GM12864 (cell line): ENCODE data around the gene C19orf12.
"Not testable (repeated sequence)": the region's sequence is repeated elsewhere in the genome, so short reads cannot be mapped to it uniquely, and the experiment has no call there.

Experiments
- DNase-seq: peaks from one replicate; pipeline ENCODE4 v3.0.0-alpha.2; 2011; ENCODE audit warnings: low read depth
- H3K4me3 ChIP-seq: 2 replicates; pipeline ENCODE4 v1.5.1; 2011; ENCODE audit warnings: mild to moderate bottlenecking, low read depth, low read length, control low read depth
- CTCF ChIP-seq: IDR thresholded peaks from 2 replicates; pipeline ENCODE4 v1.5.1; 2011; ENCODE audit warnings: low read depth, mild to moderate bottlenecking, moderate library complexity, low read length, control low read depth, inconsistent platforms; ENCODE audit errors: missing control alignments

C19orf12 gene

GRCh38 chr19:29715701-29716581 is 880 bp upstream of the C19orf12 start:
- DNase-seq, result no peak
- peak overlapping the region; percentile 95 for H3K4me3 ChIP-seq
- no peak for TF ChIP-seq CTCF

GRCh38 chr19:29714371-29714952 is 599 bp downstream of the C19orf12 start:
- no peak for DNase-seq
- no peak for TF ChIP-seq CTCF
- peak overlapping the region; percentile 95 for H3K4me3 ChIP-seq

GRCh38 chr19:29712744-29713516 is 2.1 kb downstream of the C19orf12 start:
- H3K4me3 ChIP-seq, result no peak overlapping the region
- TF ChIP-seq CTCF, result no peak
- DNase-seq, result no peak

- no peak overlapping the region for H3K4me3 ChIP-seq
- DNase-seq, result no peak
- no peak for TF ChIP-seq CTCF
These were observed 3.4 kb downstream of the C19orf12 start for GRCh38 chr19:29711584-29712132.

GRCh38 chr19:29709440-29709798 is 5.6 kb downstream of the C19orf12 start:
- not testable (repeated sequence) for DNase-seq

GRCh38 chr19:29708554-29709439 is 6.3 kb downstream of the C19orf12 start:
- TF ChIP-seq CTCF, result no peak
- DNase-seq, result no peak
- H3K4me3 ChIP-seq, result no peak overlapping the region

More at GRCh38 chr19:29709440-29709798, 5.6 kb downstream of the C19orf12 start:
- not testable (repeated sequence) for H3K4me3 ChIP-seq
